EL (cell line): ENCODE measurements around the gene PARVA.

ENCODE experiments used
- DNase-seq: peaks from one replicate; pipeline ENCODE4 v3.0.0-alpha.2; 2016

Gene PARVA

DNA sequence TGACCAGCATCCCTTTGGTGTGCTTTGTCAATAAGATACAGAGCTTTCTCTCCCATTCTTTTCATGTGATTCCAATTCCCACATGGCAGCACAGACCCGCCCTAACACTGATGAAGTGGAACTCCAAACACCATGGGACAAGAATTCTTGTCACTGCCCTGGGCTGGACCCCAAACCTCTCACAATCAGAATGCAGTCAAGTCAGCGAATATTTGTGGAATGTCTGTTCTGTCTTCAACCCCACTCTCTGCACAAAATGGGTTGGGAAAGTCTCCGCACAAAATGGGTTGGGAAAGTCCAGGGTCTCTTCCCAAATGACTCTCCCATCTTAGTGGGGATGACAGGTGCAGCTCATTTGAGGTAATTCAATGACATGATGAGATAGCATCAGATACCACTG is 157.9 kb downstream of the PARVA start:
- no peak for DNase-seq

DNA sequence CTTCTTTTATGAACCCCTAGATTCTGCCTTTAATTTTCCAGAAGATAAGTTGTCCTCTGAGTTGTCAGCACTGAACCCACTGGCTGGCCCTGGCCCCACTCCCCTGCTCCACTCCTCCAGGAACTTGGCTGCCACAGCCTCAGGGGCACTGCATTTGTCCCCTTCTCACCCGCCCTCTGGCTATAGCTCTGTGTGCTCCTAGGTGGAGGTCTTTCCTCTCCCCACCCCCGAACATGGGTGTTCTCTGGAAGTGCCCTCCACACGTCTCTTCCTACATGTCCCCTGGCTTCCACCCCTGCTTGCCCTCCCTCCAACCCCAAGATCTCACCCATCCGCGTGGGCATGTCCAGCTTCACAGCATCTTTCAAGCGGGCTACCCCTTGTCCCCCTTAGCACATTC is 159.2 kb downstream of the PARVA start:
- no peak for DNase-seq

- no peak for DNase-seq
Observed at GRCh38 chr11:12537778-12538401, 160.5 kb downstream of the PARVA start.

- no peak for DNase-seq
Observed at GRCh38 chr11:12538889-12539421, 161.6 kb downstream of the PARVA start.

- DNase-seq: peak; percentile 96
Observed at GRCh38 chr11:12539572-12539971, 162.2 kb downstream of the PARVA start.

GRCh38 chr11:12540075-12540680 is 162.8 kb downstream of the PARVA start:
- DNase-seq: peak; percentile 78

DNA sequence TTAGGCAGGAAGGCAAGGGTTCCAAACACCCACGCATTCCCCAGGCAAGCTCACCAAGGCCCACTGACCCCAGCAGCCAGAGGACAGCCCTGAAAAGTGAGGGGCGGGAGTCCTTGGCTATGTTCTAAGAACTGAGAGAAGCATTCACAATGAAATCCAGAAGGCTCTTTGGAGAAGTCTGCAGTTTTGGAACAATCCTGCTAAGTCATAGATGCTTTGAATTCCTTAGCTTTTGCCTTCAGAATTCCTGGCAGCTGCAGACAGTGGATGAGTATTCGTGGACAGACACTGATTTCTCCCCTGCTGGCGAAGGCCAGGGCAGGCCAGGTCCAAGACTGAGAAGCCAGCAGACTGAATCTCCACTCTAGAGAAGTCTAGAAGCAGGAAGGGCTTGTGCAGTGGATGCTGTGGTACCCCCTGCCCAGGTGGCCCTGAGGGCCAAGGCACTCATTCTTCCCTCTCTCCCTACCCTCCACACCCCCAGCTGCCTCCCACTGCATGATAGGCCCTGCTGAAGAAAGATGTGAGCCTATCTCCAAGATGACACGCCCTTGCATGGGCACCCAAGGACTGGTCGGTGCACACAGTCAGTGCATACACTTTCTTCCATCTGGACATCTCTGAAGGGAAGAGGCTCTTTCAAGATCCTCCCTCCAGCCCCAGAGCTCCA is 163.7 kb downstream of the PARVA start:
- DNase-seq: peak; percentile 94

DNA sequence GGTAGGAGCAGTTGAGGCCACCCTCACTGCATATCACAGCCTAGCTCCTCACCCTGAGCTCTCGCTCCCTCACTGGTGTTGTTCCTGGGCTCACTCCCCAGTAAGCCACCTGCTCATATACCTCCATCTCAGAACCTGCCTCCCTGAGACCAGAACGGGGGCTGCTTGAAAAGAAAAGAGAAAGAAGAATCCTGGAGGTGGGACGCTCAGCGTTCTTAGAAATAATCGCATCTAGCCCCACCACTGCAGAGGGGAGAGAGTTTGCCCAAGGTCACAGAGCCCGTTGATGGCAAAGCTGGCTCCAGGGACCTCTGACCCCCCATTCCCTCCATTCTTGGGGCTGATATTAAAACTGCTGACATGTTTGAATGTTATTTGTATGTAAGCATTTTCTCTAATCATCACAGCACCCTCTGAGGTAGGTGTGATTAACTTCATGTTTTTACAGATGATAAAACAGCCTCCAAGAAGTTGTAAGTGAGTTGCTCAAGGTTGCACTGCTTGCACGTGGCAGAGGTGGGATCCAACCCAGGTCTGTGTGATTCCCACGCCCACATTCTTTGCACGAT is 164.3 kb downstream of the PARVA start:
- no peak for DNase-seq

DNA sequence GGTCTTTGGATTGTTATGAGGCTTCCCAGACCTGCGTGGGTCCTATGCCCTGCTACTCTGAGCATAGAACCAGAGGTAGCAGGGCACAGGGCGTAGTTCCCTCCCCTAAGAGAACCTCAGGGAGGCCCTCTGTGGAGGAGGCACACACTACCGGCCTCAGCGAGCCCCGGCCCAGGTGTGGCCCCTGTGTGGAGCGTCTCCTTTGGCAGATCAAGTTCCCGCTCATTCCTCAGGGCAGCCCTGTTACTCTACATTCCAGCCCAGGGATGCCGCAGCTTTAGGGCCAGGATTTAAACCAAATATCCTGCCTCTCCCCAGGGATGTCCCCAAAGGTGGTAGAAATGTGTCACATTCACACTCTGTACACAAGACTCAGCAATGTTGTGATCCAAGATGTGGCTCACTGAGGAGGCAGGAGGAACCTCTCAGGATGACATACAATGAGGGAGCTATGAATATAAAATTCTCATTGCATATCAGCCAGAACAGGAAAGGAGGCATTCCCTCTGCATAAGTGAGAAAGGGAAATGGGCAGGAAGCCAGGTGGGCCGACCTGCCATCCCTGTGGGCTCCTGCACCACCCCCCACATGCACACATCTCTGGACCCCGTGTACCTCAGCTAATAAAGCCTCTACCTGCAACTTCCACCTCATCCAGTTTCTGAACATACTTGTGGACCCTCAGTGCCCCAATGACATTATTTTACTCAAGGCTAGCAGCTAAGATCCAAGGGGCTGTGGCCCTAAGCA is 165.0 kb downstream of the PARVA start:
- no peak for DNase-seq

- DNase-seq: peak; percentile 28
Observed at GRCh38 chr11:12543596-12544415, 166.4 kb downstream of the PARVA start.

DNA sequence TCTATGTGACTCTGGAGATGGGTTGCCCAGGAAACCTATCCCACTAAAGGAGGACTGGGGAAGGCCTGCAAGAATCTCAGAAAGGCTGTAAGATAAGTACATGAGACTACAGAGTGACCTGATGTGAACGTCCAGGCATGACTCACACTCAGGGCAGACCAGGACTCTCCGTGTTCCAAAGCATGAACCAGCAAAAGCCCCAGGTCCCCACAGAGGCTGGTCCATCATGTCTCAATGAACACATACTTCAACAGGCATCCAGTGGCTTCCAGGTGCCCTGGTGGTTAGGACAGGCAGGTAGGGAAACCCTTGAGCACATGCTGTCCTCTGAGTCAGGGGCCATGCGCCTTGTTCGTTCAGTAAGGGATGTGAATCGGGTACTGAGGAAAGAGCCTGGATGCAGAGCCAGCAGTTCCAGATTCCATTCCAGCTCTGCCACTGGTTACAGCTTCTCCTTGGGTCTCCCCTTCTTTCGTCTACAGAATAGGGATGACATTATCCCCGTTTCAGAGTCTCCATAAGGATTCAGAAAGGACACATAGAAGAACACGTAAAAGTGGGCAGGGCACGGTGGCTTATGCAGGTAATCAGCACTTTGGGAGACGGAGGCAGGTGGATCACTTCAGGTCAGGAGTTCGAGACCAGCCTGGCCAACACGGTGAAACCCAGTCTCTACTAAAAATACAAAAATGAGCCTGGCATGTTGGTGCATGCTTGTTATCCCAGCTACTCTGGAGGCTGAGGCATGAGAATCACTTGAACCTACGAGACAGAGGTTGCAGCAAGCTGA is 167.8 kb downstream of the PARVA start:
- peak; percentile 43 for DNase-seq

DNA sequence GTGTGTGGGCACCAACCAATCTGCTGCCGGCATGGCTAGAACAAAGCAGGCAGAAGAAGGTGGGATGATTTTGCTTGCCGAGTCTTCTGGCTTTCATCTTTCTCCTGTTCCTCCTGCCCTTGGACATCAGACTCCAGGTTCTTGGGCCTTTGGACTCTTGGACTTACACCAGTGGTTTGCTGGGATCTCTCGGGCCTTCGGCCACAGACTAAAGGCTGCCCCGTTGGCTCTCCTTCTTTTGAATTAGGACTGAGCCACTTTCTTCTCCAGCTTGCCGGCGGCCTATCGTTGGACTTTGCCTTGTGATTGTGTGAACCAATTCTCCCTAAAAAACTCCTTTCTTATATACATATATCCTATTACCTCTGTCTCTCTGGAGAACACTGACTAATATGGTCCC is 168.8 kb downstream of the PARVA start:
- no peak for DNase-seq

DNA sequence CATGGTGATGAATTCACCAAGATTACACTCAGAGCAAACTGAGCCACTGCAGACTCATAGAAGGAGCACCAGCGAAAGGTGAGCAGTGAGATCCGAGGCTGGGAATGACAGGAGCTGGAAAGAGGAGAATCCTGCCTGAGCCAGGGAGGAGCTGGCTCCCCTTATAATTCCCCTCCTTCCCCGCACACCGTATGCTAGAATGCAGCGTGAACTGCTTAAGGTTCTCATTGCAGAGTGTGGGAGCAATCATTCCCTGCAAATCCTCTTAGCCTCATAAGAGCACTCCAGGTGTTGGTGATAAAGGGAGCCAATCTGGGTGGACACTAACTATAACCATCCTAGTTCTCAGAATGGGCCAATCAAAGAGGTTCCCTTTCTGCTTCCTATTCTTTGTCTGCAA is 169.3 kb downstream of the PARVA start:
- no peak for DNase-seq

DNA sequence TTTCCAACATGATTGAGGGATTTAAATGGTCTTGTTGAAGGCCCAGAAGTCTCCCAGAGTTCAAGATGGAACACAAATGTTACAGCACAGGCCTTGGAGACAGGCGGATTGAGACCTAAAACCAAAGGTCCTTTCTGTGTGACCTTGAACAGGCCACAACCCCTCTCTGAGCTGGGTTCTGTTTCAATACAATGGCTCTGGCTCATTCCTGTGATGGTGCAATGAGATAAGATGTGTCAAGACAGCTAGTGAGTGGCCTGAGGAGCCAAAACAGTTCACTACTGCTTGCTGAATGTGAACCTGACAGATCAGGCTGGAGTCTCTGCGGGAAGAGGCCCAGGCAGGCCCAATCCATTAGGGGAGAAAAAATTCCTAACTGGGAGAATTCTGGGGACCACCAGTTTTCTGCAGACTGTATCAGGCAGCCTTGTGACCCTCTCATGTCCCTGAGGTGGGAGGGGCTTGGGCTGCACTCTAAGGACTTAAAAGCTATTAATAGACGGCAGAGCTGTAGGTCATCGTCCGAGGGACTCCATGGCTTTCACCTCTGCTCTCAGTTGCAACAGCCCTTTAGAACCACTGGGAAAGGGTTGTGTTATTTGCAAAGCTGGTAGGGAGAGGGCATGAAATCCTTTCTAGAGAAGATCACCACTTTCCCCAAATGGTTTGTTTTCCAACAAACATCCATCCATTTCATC is 170.7 kb downstream of the PARVA start:
- DNase-seq: no peak

DNA sequence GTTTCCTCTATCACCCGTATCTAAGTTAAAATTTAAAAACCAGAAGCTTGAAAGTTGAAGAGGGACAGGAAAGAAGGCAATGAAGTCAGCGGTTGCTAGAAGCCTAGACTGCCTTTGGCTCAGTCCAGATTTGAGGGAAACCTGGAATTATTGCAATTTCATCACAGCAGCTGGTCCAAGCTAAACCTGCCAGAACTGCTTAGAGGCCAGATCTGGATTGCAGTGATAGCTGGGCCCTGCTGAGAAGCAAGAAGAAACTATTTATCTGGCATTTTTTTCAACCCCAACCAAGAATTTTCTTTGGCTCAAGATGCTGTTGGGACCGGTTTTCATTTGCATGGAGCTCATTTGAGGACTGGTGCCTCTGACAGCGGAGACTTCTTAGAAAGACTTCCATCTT is 175.3 kb downstream of the PARVA start:
- DNase-seq: no peak

DNA sequence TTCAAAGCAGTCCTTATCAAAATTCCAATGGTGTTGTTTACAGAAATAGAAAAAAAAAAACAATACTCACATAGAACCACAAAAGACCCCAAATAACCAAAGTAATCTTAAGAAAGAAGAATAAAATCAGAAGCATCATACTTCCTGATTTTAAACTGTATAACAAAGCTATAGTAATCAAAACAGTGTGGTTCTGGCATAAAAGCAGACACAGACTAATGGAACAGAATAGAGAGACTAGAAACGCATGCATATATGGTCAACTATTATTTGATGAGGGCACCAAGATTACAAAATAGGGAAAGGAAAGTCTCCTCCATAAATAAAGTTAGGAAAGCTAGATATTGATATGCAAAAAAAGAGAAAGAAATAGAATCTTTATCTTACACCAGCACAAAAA is 176.8 kb downstream of the PARVA start:
- DNase-seq: no peak

GRCh38 chr11:12556155-12556554 is 178.8 kb downstream of the PARVA start:
- peak; percentile 51 for DNase-seq

DNA sequence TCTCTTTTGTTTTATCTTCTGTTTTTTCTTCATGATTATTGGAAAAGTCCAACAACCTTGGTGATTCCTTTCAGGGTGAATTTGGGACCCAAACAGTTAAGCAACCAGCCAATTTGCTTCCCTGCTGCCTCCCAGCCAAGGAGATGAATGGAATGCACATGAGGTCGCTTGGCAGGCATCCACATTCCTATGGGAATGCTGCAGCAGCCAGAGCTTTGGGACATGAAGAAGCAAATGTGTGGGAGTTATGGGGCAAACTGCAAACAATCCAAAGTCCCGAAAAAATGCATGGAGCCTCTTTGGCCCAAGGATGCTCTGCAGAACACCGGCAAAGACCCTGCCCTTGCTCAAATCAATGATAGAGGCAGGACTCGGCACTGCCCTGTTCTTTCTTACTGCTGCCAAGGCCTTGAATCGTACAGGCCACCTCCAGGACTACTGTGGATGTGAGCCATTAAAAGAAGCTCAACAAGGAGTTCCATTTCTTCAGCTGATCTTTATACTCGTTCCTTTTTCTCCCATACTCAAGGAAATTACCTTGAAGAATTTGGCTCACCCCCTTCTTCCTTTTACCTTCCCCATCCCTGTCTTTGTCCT is 179.5 kb downstream of the PARVA start:
- DNase-seq: peak; percentile 98

GRCh38 chr11:12559011-12559410 is 181.6 kb downstream of the PARVA start:
- no peak for DNase-seq

- no peak for DNase-seq
Observed at GRCh38 chr11:12560362-12560761, 183.0 kb downstream of the PARVA start.
